ENCODE data around the gene PCBD1.
A peak's percentile ranks its signal among the peaks of the same experiment; 100 is the strongest.

Gene PCBD1

DNA sequence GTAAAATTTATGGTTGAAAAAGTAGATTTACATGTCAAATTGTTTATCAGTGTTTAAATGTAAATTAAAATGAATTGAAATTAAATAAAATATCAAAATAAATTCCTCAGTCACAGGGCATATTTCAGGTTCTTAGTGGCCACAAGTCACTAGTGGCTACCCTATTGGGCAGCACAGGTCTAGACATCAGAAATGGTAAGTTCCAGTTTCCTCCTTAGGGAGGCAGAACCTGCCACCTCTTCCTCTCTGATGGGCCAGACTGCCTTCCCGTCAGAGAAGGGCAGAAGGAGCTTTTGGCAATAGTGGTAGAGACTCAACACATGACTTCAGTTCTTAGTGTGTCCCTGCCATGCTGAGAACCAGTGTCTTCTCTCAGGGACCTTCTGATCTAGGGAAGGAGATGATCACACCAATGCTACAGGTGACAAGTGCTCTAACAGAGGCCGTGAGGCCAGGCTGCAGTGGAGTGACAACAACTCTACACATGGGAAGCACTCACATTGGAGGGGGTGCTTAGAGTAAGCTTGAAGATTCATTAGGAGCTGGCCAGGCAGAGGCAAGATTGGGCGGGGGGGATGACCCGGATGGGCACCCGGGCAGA lies 14.4 kb upstream of the PCBD1 start:
- DNase-seq (ENCODE audit: low spot score): no peak

DNA sequence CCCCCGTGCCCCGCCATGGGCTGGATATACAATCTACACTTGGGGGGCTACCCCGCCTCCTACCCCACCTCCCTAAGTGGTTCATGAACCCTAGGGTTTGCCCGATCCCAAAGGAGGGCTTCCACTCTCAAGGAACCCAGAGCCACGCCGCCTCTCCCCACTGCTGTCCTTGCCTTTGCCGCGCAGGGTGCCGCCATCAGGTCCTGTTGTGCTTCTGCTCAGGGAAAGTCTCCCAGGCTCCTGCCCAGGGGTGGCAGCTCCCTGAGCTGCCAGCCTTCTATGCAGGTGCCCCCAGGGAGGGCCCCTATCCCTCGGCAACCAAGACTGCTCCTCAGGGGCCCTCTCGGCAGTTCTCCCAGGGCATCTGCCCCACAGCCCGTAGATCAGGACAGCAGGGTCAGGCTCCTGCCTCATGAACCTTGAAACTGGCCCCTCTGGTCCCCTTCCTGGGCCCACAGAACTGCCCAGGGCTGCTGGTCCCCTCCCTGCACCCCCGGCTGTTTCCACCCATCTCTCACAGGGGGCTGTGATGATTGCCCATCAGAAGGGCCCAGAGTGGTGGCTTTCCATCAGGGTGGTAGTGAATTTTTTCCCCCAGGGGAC lies 13.0 kb upstream of the PCBD1 start:
- no peak for DNase-seq (ENCODE audit: low spot score)

DNA sequence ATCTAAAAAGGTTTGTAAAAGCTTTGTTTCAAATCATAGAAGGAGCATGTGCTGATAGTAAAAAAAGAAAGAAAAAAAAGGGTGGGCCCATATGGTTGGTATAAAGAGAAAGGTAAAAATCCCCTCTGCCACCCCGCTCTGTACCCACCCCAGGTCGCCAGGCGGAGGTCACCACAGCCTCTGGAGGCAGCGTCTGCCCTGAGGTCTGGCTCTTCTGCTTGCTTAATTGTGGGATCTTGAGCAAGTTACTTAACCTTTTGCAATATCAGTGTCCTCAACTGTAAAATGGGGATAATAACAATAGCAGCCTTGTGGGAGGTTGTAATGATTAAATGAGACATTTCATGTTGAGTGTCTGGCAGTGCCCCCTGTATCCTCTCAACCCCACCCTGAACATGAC lies 10.7 kb upstream of the PCBD1 start:
- no peak for DNase-seq (ENCODE audit: low spot score)

DNA sequence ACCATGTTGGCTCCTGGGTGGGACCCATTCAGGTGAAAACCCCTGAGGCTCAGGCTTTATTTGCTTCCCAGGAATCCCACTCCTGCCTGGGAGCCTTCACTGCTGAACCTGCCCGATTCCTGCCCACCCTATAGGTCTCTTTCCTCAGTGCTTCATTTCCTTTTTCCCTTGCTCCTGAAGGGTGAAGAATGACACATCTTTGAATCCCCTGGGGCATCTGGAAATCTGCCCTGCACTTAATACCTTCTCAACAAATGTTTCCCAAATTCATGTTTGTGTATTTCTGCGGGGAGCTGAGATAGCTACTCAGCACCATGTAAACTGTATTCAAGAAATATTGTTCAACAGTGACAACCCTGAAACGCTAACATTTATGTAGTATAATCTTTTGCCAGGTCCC lies 10.3 kb upstream of the PCBD1 start:
- DNase-seq (ENCODE audit: low spot score): no peak

DNA sequence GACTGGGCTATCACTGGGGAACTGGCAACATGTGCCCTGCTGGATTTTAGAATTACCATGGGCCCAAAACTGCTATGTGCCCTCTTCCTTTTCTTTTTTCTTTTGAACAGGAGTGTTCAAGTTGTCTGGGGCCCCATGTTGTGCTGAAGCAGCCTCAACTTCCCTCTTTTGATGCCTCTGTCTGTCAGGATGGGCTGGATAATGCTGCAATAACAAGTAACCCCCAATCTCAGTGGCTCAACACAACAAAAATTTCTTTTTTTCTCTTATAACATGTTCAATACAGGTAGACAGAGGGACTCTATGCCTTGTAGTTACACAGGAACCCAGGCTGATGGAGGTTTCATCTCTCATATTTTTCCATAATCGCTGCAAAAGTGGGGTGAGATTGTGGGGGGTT lies 8.2 kb upstream of the PCBD1 start:
- DNase-seq (ENCODE audit: low spot score): no peak

DNA sequence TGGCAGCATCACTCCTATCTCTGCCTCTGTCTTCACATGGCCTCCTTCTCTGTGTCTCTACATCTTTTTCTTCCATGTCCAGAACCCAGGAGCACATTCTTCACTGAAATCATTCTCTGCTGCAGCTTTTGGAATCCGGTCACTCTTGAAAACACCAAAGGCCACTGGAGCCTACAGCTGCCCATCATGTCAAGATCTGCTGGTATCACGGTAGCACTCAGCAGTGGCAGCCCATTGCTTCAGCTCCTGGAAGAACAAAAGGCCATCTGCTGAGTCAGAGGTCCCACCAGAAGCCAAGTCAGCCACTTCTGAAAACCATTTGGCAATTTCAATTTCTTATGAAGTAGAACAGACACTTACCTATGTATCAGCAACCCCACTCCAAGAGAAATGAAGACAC lies 6.1 kb upstream of the PCBD1 start:
- DNase-seq (ENCODE audit: low spot score): no peak

DNA sequence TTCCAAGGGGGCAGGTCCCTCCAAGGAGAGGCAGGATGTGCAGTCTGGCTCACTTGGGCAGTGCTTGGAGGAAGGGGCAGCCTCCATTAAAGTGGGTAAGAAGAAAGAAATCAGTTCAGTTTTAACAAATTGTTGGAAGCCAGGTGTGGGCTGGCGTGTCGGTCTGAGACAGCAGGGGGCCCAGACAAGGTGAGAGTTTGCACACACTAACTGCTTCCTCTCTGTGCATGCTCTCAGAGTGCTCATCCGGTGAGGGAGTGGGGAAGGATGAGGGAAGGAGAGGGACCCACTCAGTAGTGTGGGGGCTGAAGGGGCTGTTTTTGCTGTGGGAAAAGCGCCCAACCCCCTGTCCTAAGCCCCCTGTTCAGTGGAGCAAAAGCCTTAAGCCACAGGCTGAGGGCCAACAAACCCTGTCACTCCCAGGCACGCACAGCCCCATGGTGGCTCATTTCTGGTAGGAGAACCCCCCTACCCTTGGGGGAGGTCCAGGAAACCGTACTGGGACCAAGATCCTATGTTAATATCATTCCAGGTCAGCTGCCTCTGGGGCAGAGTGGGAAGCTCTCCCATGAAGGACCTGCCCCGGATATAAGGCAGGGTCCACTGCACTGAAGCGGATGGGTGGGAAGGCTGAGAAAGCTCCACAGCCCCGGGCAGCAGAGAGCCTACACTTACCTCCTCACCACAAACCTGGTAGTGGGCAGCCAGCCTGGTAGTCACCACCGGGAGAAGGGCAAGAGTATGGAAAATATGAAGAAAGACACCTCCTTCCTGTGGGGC lies 5.1 kb upstream of the PCBD1 start:
- DNase-seq (ENCODE audit: low spot score): no peak

DNA sequence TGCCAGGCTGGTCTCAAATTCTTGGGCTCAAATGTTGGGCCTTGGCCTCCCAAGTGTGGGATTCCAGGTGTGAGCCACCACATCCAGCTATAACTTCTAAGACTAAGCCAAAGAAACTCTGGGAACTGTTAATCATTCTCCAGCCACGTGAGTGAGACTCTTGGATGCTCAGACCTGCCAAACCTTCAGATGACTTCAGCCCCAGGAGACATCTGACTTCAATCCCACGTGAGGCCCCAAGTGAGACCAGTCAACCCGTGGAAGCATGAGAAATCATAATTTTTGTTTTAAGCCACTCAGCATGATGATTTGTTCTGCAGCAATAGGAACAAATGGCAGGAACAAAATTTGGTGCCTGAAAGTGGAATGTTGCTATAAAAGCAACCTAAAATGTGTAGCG lies 4.3 kb upstream of the PCBD1 start:
- no peak for DNase-seq (ENCODE audit: low spot score)

DNA sequence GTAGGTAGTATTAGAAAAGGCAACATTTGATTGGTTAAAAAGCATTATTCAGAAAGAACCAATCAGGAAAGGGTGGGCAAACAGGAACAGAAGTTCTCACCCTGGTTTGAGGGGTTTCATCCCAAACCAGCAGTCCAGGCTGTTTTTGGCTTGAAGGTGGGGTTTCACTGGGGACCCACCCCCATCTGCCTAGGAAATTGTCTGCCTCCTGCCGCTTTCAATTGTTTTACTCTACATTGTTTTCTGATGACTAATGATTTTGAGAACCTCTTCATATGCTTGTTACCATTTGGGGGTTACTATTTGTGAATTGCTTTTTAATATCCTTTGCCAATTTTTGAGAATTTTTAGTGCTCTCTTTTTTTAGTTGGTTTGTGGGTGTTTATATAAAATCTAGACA lies 3.3 kb upstream of the PCBD1 start:
- DNase-seq (ENCODE audit: low spot score): no peak

DNA sequence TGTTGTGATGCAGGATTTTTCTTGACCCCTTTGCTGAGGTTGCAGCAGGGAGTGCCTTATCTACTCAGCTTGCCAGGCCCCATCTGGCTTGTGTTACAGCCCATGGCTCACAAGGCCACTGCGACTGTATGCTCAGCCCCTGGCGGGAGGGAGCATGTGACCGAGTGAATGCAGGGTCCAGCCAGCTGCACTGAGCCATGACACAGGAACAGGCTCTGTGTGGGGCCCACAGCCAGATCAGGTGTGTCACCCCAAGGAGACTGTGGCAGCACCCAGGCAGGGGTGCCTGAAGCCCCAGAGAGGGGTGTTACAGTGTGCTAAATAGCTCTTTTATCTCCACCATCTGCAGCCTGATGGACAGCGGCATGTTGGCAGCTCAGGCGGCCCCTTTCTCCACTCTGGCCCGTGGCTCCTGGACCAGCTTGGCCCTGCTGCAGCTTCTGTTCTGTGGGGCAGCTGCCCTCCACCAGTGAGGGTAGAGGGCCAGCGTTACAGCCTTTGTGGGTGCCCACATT lies 2.6 kb upstream of the PCBD1 start:
- DNase-seq (ENCODE audit: low spot score): peak; percentile 74

DNA sequence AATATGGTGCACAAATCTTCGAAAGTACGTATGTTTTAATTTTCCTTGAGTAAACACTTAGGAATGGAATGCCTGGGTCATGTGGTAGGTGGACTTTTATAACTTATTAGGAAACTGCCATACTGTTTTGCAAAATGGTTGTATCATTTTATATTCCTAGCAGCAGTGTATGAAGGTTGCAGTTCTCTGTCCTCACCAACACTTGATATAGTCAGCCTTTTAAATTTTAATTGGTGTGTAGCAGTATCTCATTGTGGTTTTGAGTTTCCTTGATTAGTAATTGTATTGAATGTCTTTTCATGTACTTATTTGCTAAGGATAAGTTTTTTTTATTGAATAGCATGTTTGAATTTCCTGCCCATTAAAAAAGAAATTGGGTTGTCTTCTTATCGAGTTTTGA lies 926 bp upstream of the PCBD1 start:
- no peak for DNase-seq (ENCODE audit: low spot score)

DNA sequence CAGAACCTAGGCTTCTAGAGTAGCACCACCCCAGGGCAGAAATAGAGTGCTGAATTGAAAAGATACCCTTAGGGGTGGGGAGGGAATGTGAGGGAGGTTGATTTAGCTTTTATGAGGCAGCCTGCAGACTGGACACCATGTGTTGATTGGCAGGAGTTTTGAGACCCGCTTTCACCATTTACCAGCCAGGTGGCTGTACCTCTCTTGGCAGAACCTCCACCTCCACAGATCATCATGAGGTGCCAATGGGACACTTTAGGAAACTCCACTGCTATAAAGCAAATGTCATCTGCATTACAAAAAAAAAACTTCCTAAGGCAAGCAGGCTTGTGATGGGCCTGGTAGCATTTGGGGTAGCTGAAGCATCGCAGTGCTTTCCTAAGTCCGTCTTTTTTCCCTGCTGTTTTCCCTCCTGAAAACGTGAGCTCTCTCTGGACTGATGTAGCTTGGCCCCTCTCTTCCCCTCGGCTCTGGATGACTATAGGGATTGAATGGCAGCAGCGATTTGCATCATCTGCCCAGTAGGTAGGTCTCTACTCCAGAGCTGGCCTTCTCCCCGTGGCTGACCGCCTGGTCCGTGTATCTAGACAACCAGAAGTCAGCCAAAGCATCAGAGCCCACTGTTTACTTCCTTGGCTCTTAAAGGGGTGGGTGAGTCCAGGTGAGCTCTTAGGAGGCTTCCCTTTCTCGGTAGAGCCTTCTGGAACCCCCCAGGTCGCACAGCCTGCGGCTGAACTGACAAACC lies 1.3 kb downstream of the PCBD1 start:
- no peak for DNase-seq (ENCODE audit: low spot score)

DNA sequence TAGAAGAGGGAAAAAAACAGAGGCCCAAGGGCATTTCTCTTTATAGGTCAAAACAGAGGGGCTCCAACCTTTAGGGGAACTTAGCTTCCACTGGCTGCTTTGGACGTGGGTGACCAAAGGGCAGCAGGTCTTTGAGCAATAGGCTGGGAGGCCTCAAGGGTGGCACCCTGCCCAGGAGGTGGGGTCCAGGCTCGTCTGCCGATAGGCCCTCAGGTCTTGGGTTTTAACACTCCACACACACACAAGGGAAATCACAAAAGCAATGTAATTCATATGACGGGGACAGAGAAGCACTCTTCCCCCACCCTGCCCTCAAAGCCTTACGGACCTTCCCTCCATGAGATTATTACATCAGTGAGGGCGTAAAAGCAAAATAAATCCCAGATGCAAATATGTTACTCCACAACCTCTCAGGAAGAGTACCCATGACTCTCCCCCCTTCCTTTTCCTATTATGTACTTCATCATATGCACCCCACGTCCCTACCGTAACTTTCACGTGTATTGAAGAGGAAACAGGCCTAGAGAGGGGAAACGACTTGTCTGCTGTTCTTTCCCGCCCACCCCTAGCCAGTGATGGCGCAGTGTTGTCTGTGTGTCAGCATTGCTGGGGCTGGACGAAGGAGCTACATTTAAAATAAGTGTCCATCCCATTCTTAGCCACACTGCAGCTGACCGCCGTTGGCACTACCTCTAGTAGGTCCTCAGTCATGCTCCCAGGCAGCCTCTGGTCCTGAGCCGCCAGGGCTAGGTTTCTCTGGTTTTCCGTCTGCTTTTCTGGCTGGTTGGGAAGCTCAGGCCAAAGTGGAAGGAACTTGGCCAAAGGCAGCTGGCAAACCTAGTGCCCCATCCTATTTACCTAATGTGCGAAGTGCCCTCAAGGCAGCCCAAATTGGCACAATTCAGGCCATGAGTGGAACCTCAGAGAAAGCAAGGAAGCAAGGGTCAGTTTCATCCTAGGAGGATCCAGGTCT lies 2.1 kb downstream of the PCBD1 start:
- DNase-seq (ENCODE audit: low spot score): no peak

DNA sequence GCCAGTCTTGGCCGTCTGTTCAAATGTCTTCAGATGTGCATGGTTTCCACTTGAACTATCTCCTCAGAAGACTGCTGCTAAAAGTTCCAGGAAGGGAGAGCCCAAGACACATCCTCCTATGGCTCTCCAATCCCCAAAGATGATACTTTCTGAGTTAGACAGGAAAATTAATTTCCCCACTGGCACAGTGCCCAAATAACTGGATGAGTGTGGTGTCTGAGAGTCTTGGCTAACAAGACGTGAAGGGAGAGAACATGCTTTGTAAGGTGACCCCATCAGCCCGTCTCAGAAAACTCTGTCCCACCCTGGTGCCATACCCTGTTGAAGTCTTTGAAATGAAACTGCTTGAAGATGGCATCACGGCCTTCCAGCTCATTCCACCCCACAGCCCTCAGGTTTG lies 2.9 kb downstream of the PCBD1 start:
- no peak for DNase-seq (ENCODE audit: low spot score)

DNA sequence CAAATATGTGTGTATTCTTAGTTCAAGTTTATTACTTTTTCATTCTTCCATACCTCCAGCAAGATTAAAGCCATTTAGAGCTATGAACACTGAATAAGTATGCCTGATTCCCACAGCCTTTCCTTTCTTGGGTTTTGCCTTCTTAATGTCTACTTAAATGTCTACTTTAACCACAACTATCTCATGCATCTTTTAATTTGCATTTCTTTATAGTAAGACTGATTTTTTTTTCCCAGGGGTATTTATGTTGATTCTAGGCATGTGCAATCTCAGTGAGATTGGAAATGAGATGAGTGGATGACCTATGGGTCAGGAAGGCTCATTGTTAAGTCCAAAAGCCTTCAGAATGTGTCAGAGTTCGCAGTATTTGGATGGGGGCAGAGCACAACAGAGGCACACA lies 3.6 kb downstream of the PCBD1 start:
- no peak for DNase-seq (ENCODE audit: low spot score)

DNA sequence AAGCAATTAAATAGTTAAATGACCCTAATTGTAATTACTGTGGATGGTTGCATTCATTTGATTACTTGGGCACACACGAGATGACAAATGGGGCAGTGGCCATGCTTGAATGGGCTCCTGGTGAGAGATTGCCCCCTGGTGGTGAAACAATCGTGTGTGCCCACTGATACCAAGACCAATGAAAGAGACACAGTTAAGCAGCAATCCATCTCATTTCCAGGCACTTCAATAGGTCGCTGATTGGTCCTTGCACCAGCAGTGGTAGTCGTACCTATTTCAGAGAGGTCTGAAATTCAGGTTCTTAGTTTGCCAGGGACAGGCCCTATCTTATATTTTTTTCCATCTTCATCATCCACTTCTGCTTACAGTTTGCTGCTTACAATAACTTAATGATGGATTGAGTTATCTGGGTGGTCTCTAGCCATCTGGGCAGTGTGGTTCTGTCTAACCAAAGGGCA lies 8.3 kb downstream of the PCBD1 start:
- DNase-seq (ENCODE audit: low spot score): peak; percentile 85

DNA sequence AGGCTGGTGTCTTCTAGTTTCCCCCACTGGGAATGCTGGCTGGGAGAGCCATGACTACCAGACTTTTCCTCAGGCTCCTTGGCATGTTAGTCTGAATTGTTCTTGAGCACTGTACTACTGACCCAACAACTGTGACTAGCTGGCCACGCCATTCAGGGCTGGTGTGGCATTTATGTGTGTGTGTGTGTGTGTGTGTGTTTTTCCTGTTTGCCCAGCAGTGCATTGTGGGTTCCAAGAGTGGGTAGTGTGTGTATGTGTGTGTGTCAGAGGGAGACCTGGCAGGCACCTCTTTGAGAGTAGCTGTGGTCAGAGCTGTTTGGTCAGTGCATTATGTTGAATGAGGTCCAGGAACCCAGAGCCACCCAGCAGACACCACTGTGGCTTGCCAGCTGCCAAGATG lies 9.2 kb downstream of the PCBD1 start:
- DNase-seq (ENCODE audit: low spot score): no peak

DNA sequence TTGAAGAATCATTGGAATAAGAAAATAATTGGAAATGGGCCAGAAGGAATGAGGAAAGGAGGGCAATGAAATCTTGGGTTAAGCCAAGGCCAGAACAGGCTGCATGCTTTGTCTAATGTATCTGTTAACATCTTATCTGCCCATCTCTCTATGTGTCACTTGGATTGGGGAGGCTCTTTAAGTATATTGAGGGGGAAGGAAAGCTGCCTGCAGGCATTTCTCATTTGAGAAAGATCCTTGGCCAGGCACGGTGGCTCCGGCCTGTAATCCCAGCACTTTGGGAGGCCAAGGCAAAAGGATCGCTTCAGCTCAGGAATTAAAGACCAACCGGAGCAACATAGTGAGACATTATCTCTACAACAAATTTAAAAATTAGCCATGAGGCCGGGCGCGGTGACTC lies 14.3 kb downstream of the PCBD1 start:
- DNase-seq (ENCODE audit: low spot score): no peak

DNA sequence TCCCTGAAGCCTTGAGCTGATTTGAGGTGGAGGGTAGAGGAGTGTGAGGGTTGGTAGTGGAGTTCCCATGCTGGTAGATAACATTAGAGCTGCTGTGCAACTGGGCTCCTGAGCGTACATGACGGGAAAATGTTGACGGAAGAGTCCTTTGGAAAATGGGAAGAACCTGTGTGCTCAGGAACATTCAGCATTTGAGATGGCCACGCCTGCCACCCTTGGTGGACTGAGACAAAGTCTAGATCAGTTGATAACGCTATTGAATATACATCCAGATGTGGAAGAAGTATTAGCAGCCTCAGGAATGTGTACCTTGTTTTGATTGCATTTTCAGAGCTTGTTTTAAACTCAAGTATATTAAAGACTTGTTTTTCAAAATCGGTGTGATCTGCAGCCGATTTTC lies 16.1 kb downstream of the PCBD1 start:
- no peak for DNase-seq (ENCODE audit: low spot score)

DNA sequence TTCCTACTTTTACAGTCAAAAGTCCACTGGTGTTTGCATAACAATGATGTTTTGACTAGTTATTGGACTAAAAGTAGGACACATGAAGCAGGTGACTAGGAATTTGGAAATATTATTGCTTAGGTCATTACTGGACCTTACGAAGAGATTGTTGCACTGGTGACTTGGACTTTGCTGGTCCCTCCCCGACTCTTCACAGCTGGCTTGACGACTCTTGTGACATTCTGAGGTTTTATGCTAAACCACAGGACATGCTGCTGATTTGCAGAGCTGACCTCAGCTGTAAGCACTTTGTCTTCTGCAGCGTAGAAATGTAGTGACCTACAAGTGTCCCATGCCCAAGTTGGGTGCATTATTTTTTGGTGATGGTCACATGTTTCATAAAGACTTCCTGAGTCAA lies 21.9 kb downstream of the PCBD1 start:
- DNase-seq (ENCODE audit: low spot score): no peak

DNA sequence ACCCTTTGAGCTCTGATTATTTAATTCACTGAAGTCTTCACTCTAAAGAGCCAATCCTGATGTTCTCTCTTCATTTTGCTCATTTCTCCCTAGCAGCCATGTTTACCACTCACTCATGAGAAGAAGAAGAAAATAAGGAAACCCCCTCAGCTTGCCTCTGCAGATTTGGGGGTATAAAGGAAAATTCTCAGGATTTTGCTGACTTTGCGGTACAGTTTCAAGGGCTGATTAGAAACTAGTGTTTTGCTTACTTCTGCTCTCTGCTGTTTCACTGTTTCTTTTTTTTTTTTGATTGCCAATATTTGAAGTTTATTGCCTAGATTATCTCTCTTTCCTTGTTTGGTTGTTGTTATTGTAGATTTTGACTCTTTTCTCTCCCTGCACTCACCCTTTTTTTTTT lies 23.4 kb downstream of the PCBD1 start:
- DNase-seq (ENCODE audit: low spot score): no peak
